Lower lobe of right lung (tissue), 2 donors: ENCODE results near the gene TMEM132D. TPM values are rescaled to one million over a fixed set of nuclear protein-coding genes. Genes with fewer than 3 reads are reported as not detected.

Experiments used
- ATAC-seq, 2 donors: fragments of 200-7000 bp; cut with Tn5 transposase; one replicate each; pipeline ENCODE4 v1.9.1; 2020 to 2022; ENCODE audit warnings: mild to moderate bottlenecking in 2 of 2, moderate library complexity in 2 of 2
- DNase-seq: peaks from one replicate; pipeline ENCODE4 v3.0.0-alpha.2; 2020
- H3K27ac ChIP-seq: fragments of 200-600 bp; one replicate; pipeline ENCODE4 v1.8.0; 2022
- H3K27me3 ChIP-seq: fragments of 200-600 bp; one replicate; pipeline ENCODE4 v1.8.0; 2022; ENCODE audit warnings: low read depth
- H3K36me3 ChIP-seq: fragments of 200-600 bp; one replicate; pipeline ENCODE4 v1.8.0; 2022; ENCODE audit warnings: mild to moderate bottlenecking
- H3K4me1 ChIP-seq: fragments of 200-600 bp; one replicate; pipeline ENCODE4 v1.8.0; 2022
- H3K4me3 ChIP-seq: fragments of 200-600 bp; one replicate; pipeline ENCODE4 v1.8.0; 2022; ENCODE audit warnings: mild to moderate bottlenecking
- H3K9me3 ChIP-seq: fragments of 200-600 bp; one replicate; pipeline ENCODE4 v1.8.0; 2022
- intact Hi-C: fragments of 100-400 bp; cut with DNase I; formaldehyde crosslinking; loops from one replicate; pipeline ENCODE4 v1.11.0; 2022
- total RNA-seq: library from RNA; stranded (reverse); fragmentation: NEBNext Ultra II Directional; extraction: Animal tissue kit (Norgen Biotek cat#: 25700); gene quantifications from one replicate; pipeline ENCODE4 v1.2.1, GENCODE V29; 2021
- TF ChIP-seq, protein P1 (sequence below): fragments of 200-600 bp; IDR thresholded peaks from one replicate; pipeline ENCODE4 v1.8.0; 2022; ENCODE audit warnings: antibody characterized with exemption, mild to moderate bottlenecking
- donor health status: DM: no; HTN: yes; CAD: no; lungs with severe emphysema.

Gene TMEM132D
- total RNA-seq, 1 donor from 2014 or later: 0.06 TPM

DNA sequence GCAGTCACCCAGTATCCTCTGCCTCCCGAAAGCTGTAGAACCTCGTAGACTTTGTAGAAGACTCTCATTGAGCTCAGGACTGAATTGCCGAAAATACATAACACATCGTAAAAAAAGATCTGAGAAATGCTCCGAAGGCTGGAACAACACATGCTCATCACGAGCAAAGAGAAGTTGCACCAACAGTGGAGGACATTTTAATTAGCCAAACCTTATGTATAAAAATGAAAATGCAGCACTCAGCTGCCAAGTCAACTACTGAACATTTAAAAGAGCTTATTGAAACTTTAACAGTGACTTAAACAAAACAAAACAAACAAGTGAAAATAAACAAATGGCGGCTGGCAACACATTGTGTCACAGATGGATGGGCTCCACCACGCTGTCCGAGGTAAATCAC, 519.9 kb downstream of the TMEM132D start:
- no peak for DNase-seq
- Histone ChIP-seq H3K27ac (no peak overlapping the region), H3K4me1 (no peaks in the 10 kb centered on the region), H3K36me3 (no peaks in the 10 kb centered on the region), H3K27me3 (no peaks in the 10 kb centered on the region), H3K9me3 (no peaks in the 10 kb centered on the region), H3K4me3 (no peak overlapping the region)
- intact Hi-C loops: no loop called here
- TF ChIP-seq, protein P1, sequence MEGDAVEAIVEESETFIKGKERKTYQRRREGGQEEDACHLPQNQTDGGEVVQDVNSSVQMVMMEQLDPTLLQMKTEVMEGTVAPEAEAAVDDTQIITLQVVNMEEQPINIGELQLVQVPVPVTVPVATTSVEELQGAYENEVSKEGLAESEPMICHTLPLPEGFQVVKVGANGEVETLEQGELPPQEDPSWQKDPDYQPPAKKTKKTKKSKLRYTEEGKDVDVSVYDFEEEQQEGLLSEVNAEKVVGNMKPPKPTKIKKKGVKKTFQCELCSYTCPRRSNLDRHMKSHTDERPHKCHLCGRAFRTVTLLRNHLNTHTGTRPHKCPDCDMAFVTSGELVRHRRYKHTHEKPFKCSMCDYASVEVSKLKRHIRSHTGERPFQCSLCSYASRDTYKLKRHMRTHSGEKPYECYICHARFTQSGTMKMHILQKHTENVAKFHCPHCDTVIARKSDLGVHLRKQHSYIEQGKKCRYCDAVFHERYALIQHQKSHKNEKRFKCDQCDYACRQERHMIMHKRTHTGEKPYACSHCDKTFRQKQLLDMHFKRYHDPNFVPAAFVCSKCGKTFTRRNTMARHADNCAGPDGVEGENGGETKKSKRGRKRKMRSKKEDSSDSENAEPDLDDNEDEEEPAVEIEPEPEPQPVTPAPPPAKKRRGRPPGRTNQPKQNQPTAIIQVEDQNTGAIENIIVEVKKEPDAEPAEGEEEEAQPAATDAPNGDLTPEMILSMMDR: no peak
- no peak for ATAC-seq

DNA sequence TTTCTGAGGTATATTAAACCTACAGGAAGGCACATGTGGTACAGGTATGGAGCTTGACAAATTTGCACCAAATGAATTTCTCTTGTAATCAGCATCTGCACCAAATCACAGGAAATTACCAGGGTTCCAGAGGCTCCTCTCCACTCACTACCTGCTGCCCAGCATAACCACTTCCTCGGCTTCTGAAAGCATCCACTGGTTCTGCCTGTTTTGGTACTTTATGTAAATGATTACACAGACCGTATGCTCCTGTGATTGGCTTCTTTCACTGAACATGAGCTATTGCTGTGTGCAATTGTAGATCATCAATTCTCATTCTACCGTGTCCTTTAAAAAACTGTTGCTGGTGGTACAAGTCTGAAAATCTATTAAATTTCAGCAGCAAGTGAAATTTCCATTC, 522.1 kb downstream of the TMEM132D start:
- H3K4me1 ChIP-seq: no peaks in the 10 kb centered on the region
- no peak overlapping the region for H3K4me3 ChIP-seq
- TF ChIP-seq, protein P1: no peak
- ATAC-seq (peak in 1 of 2 donors; percentile 39), DNase-seq (no peak)
- H3K27ac ChIP-seq: no peak overlapping the region
- no peaks in the 10 kb centered on the region for H3K36me3 ChIP-seq
- no peaks in the 10 kb centered on the region for H3K9me3 ChIP-seq
- intact Hi-C loops: no loop called here
- H3K27me3 ChIP-seq: no peaks in the 10 kb centered on the region

DNA sequence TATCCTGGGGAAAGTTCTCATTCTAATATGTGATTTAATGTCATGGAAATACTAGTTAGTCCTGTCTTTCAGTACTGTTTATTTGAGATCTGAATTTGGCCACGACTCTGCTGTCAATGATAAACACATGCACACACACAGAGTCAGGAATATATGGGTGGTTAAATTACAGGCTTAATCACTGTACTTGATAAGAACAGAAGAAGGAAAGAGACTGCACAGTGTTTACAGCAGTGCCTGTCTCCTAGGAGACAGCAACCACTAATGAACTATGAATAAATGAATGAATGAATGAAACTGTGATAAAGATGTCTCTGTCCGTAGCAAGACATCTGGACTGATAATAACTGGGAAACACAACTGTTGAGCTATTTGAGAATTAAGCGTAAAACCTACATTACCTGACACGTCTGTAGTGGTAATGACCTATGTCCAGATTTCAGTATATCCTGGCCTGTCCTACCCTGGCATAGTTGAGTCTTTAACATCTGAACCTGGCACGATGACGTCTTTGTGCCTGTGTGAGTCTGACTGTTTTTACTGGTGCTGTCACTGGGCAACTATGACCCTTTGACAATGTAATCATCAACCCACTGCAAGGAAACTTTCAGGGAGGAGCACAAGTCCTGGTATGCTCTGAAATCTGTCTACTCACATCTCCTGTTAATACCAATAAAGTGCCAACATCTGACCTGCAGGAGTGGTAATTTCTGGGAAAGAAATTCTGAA, 524.6 kb downstream of the TMEM132D start:
- no peak for ATAC-seq
- TF ChIP-seq, protein P1: no peak

DNA sequence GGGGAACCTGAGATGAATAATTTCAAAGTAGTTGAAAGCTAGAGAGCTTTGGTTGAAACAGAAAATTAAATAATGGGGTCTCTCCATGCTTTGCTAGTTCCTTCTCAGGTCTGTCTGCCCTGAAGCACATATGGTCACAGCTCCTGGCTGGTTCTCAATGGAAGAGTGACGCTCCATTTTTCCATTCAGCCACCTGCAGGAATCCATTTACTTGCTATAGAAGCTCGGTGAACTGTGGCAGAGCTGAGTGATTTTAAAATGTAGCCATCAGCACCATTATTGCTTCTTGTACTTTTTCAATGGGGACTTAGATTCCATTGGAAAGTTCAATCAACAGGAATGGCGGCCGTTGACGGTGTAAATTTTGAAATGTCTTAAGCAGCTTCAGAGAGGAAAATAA, 525.3 kb downstream of the TMEM132D start:
- H3K9me3 ChIP-seq: no peaks in the 10 kb centered on the region
- no peaks in the 10 kb centered on the region for H3K4me1 ChIP-seq
- H3K36me3 ChIP-seq: no peaks in the 10 kb centered on the region
- ATAC-seq: no peak
- H3K27me3 ChIP-seq: no peaks in the 10 kb centered on the region
- TF ChIP-seq, protein P1: no peak
- no peak for DNase-seq
- no peak overlapping the region for H3K4me3 ChIP-seq
- H3K27ac ChIP-seq: no peak overlapping the region
- intact Hi-C loops: no loop called here

More for the DNA sequence above, 524.6 kb downstream of the TMEM132D start:
- Histone ChIP-seq H3K36me3 (no peaks in the 10 kb centered on the region), H3K27me3 (no peaks in the 10 kb centered on the region), H3K4me1 (no peaks in the 10 kb centered on the region), H3K27ac (no peak overlapping the region), H3K9me3 (no peaks in the 10 kb centered on the region), H3K4me3 (no peak overlapping the region)
- no peak for DNase-seq
- intact Hi-C loops: no loop called here

DNA sequence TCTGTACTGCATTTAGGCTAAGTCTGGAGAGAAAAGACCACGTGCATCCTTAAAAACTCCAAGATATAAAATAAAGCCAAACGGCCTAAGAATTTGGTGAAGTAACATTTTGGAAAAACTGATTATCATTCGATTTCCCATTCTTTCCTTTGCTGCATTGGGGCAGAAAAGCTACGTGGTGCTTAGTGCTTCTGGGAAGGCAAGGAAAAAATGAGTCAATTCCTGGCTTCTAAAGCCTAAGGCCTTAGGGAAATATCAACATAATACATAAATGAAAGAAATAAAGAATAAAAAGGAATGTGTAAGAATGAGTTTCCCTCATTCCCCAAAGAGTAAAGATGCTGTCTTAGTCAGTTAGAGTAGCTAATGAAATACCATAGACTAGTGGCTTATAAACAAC, 530.1 kb downstream of the TMEM132D start:
- DNase-seq: no peak
- Histone ChIP-seq H3K4me3 (no peak overlapping the region), H3K36me3 (no peaks in the 10 kb centered on the region), H3K9me3 (no peaks in the 10 kb centered on the region), H3K27ac (no peak overlapping the region), H3K4me1 (no peaks in the 10 kb centered on the region), H3K27me3 (no peaks in the 10 kb centered on the region)
- ATAC-seq: no peak
- intact Hi-C loops: no loop called here
- TF ChIP-seq, protein P1: no peak
